SK-N-SH treated with all-trans-retinoic acid at 6 μM for 48 hours (cell line): ENCODE results near the gene FKBP11.
A peak's percentile ranks its signal among the peaks of the same experiment; 100 is the strongest.

ENCODE experiments used
- ATAC-seq: fragments of 200-7000 bp; cut with Tn5 transposase; 3 replicates; pipeline ENCODE4 v1.9.1; 2020; ENCODE audit warnings: mild to moderate bottlenecking, moderate library complexity
- ARNTL ChIP-seq: fragments of 450-650 bp; formaldehyde crosslinking; IDR thresholded peaks from 2 replicates; pipeline ENCODE4 v1.5.0; 2020; ENCODE audit warnings: low read depth, mild to moderate bottlenecking, moderate library complexity, borderline replicate concordance
- BACH2 ChIP-seq: fragments of 250-450 bp; sonication (Bioruptor Pico); IDR thresholded peaks from 2 replicates; pipeline ENCODE4 v1.9.0; 2021; ENCODE audit warnings: mild to moderate bottlenecking, borderline replicate concordance
- CSDC2 ChIP-seq: fragments of 250-450 bp; sonication (Bioruptor Pico); IDR thresholded peaks from 2 replicates; pipeline ENCODE4 v1.5.0; 2020; ENCODE audit warnings: mild to moderate bottlenecking, moderate library complexity
- ESRRG ChIP-seq: fragments of 250-450 bp; sonication (Bioruptor Pico); IDR thresholded peaks from 2 replicates; pipeline ENCODE4 v1.6.1; 2021; ENCODE audit warnings: mild to moderate bottlenecking
- GLIS3 ChIP-seq: fragments of 250-450 bp; sonication (Bioruptor Pico); IDR thresholded peaks from 2 replicates; pipeline ENCODE4 v1.5.0; 2020; ENCODE audit warnings: mild to moderate bottlenecking, moderate library complexity
- ISL1 ChIP-seq: fragments of 250-450 bp; sonication (Bioruptor Pico); IDR thresholded peaks from 2 replicates; pipeline ENCODE4 v2.1.2; 2022; ENCODE audit warnings: mild to moderate bottlenecking, moderate library complexity
- OSR1 ChIP-seq: fragments of 250-450 bp; sonication (Bioruptor Pico); IDR thresholded peaks from 2 replicates; pipeline ENCODE4 v1.8.0; 2022; ENCODE audit warnings: moderate library complexity, mild to moderate bottlenecking, inconsistent platforms
- PPARA ChIP-seq: fragments of 250-450 bp; sonication (Bioruptor Pico); IDR thresholded peaks from 2 replicates; pipeline ENCODE4 v1.5.0; 2020; ENCODE audit warnings: mild to moderate bottlenecking, borderline replicate concordance
- SNAI2 ChIP-seq: fragments of 250-450 bp; sonication (Bioruptor Pico); IDR thresholded peaks from 2 replicates; pipeline ENCODE4 v1.5.0; 2020; ENCODE audit warnings: mild to moderate bottlenecking, moderate library complexity
- TCF4 ChIP-seq: fragments of 250-450 bp; sonication (Bioruptor Pico); IDR thresholded peaks from 2 replicates; pipeline ENCODE4 v1.8.0; 2021; ENCODE audit warnings: mild to moderate bottlenecking, moderate library complexity, borderline replicate concordance
- TOX ChIP-seq: fragments of 250-450 bp; sonication (Bioruptor Pico); IDR thresholded peaks from 2 replicates; pipeline ENCODE4 v1.8.0; 2021; ENCODE audit warnings: mild to moderate bottlenecking, moderate library complexity, borderline replicate concordance
- ZC3H10 ChIP-seq: fragments of 250-450 bp; sonication (Bioruptor Pico); IDR thresholded peaks from 2 replicates; pipeline ENCODE4 v1.5.1; 2021; ENCODE audit warnings: mild to moderate bottlenecking, moderate library complexity
- ZFP3 ChIP-seq: fragments of 250-450 bp; sonication (Bioruptor Pico); IDR thresholded peaks from 2 replicates; pipeline ENCODE4 v1.5.0; 2020; ENCODE audit warnings: mild to moderate bottlenecking, moderate library complexity
- ZFP30 ChIP-seq: fragments of 450-650 bp; formaldehyde crosslinking; IDR thresholded peaks from 2 replicates; pipeline ENCODE4 v1.5.0; 2022; ENCODE audit warnings: mild to moderate bottlenecking, moderate library complexity
- ZNF565 ChIP-seq: fragments of 450-650 bp; formaldehyde crosslinking; conservative IDR thresholded peaks from 2 replicates; pipeline ENCODE4 v1.5.0; 2020; ENCODE audit warnings: low read depth, mild to moderate bottlenecking, moderate library complexity
- ZNF70 ChIP-seq: fragments of 450-650 bp; formaldehyde crosslinking; IDR thresholded peaks from 2 replicates; pipeline ENCODE4 v1.5.0; 2020; ENCODE audit warnings: mild to moderate bottlenecking, moderate library complexity
- TF ChIP-seq, protein P1 (sequence below): fragments of 250-450 bp; sonication (Bioruptor Pico); IDR thresholded peaks from 2 replicates; pipeline ENCODE4 v1.8.0; 2021; ENCODE audit warnings: low read depth, mild to moderate bottlenecking, moderate library complexity, borderline replicate concordance
- TF ChIP-seq, protein P2 (sequence below): fragments of 250-450 bp; sonication (Bioruptor Pico); IDR thresholded peaks from 2 replicates; pipeline ENCODE4 v1.5.0; 2020; ENCODE audit warnings: mild to moderate bottlenecking, moderate library complexity
- TF ChIP-seq, protein P3 (sequence below): fragments of 250-450 bp; sonication (Bioruptor Pico); IDR thresholded peaks from 2 replicates; pipeline ENCODE4 v1.8.0; 2020; ENCODE audit warnings: mild to moderate bottlenecking, moderate library complexity, borderline replicate concordance
- TF ChIP-seq, protein P4 (sequence below): fragments of 250-450 bp; sonication (Bioruptor Pico); IDR thresholded peaks from 2 replicates; pipeline ENCODE4 v1.5.1; 2021; ENCODE audit warnings: mild to moderate bottlenecking, moderate library complexity
- TF ChIP-seq, protein P5 (sequence below): fragments of 250-450 bp; sonication (Bioruptor Pico); IDR thresholded peaks from 2 replicates; pipeline ENCODE4 v1.5.1; 2020; ENCODE audit warnings: low read depth, mild to moderate bottlenecking, moderate library complexity

FKBP11 gene

DNA sequence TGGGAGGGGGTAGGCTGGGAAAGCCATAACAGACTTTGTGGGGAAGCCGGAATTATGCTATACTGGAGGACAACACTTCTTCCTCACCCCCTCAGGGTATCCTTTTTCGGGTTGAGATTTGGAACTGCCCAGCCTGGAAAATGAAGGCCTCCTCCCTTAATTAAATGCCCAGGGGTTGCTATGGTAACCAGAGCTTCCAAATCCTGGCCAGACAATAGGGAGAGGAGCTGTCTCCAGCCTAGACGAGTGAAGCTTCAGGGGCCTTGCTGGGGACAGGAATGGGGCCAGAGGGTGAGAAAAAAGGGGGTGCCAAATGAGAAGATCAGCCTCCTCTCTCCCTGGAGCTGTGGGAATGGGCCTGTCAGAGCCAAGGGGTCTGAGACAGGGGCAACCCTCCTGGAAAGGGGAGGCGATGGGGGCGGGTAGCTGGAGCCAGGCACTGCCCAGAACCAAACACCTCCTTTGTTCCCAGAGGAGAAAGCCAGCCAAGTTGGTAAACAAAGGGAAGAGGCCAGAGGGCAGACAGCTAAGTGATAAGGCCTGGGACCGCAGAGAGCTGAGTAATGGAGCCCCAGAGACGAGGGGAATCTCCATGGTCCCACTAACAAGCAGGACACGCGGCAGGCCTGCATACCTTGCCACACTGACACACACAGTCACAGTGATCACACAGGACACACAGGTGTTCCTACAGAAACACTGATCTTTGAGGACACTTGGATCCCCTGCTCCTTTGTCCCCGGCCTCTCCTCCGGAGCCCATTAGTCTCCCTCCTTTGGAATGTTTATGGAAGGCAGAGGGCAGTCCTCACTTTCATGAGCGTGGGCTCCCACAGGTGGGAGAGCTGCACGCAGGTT is 41.8 kb downstream of the FKBP11 start:
- peak; percentile 14; the same call in 2 of the 3 replicates for ATAC-seq
- TF ChIP-seq OSR1 (CRISPR knock-in tag) (no peak), ZC3H10 (CRISPR knock-in tag) (no peak), ZFP30 (CRISPR knock-in tag) (no peak), CSDC2 (CRISPR knock-in tag) (no peak), ZNF70 (CRISPR knock-in tag) (no peak), PPARA (CRISPR knock-in tag) (no peak), TOX (CRISPR knock-in tag) (no peak), GLIS3 (CRISPR knock-in tag) (no peak), SNAI2 (no peak), TCF4 (CRISPR knock-in tag) (no peak), ISL1 (CRISPR knock-in tag) (no peak), ARNTL (CRISPR knock-in tag) (no peak), ESRRG (CRISPR knock-in tag) (no peak), BACH2 (no peak), ZFP3 (CRISPR knock-in tag) (no peak)
- TF ChIP-seq, protein P1, sequence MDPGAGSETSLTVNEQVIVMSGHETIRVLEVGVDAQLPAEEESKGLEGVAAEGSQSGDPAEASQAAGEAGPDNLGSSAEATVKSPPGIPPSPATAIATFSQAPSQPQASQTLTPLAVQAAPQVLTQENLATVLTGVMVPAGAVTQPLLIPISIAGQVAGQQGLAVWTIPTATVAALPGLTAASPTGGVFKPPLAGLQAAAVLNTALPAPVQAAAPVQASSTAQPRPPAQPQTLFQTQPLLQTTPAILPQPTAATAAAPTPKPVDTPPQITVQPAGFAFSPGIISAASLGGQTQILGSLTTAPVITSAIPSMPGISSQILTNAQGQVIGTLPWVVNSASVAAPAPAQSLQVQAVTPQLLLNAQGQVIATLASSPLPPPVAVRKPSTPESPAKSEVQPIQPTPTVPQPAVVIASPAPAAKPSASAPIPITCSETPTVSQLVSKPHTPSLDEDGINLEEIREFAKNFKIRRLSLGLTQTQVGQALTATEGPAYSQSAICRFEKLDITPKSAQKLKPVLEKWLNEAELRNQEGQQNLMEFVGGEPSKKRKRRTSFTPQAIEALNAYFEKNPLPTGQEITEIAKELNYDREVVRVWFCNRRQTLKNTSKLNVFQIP (CRISPR knock-in tag), result no peak
- TF ChIP-seq, protein P2, sequence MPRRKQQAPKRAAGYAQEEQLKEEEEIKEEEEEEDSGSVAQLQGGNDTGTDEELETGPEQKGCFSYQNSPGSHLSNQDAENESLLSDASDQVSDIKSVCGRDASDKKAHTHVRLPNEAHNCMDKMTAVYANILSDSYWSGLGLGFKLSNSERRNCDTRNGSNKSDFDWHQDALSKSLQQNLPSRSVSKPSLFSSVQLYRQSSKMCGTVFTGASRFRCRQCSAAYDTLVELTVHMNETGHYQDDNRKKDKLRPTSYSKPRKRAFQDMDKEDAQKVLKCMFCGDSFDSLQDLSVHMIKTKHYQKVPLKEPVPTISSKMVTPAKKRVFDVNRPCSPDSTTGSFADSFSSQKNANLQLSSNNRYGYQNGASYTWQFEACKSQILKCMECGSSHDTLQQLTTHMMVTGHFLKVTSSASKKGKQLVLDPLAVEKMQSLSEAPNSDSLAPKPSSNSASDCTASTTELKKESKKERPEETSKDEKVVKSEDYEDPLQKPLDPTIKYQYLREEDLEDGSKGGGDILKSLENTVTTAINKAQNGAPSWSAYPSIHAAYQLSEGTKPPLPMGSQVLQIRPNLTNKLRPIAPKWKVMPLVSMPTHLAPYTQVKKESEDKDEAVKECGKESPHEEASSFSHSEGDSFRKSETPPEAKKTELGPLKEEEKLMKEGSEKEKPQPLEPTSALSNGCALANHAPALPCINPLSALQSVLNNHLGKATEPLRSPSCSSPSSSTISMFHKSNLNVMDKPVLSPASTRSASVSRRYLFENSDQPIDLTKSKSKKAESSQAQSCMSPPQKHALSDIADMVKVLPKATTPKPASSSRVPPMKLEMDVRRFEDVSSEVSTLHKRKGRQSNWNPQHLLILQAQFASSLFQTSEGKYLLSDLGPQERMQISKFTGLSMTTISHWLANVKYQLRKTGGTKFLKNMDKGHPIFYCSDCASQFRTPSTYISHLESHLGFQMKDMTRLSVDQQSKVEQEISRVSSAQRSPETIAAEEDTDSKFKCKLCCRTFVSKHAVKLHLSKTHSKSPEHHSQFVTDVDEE, result no peak
- TF ChIP-seq, protein P3, sequence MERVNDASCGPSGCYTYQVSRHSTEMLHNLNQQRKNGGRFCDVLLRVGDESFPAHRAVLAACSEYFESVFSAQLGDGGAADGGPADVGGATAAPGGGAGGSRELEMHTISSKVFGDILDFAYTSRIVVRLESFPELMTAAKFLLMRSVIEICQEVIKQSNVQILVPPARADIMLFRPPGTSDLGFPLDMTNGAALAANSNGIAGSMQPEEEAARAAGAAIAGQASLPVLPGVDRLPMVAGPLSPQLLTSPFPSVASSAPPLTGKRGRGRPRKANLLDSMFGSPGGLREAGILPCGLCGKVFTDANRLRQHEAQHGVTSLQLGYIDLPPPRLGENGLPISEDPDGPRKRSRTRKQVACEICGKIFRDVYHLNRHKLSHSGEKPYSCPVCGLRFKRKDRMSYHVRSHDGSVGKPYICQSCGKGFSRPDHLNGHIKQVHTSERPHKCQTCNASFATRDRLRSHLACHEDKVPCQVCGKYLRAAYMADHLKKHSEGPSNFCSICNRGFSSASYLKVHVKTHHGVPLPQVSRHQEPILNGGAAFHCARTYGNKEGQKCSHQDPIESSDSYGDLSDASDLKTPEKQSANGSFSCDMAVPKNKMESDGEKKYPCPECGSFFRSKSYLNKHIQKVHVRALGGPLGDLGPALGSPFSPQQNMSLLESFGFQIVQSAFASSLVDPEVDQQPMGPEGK (CRISPR knock-in tag), result no peak

DNA sequence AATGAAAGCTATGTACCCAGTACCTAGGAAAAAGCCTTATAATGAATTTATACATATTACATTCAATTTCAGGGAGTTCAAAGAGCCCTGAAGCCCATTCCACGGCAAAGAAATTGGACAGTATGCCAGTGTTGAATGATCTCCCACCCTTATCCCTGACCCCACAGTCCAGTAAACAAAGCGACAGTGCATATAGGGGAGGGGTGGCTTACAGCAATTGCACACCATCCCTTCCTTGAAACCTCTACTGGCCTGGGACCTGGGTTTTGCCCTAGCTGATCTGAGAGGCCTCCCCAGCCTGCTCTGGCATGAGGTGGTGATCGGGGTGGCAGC is 42.4 kb downstream of the FKBP11 start:
- TF ChIP-seq TCF4 (CRISPR knock-in tag), result no peak
- TF ChIP-seq ZC3H10 (CRISPR knock-in tag), result no peak
- TF ChIP-seq, protein P4, sequence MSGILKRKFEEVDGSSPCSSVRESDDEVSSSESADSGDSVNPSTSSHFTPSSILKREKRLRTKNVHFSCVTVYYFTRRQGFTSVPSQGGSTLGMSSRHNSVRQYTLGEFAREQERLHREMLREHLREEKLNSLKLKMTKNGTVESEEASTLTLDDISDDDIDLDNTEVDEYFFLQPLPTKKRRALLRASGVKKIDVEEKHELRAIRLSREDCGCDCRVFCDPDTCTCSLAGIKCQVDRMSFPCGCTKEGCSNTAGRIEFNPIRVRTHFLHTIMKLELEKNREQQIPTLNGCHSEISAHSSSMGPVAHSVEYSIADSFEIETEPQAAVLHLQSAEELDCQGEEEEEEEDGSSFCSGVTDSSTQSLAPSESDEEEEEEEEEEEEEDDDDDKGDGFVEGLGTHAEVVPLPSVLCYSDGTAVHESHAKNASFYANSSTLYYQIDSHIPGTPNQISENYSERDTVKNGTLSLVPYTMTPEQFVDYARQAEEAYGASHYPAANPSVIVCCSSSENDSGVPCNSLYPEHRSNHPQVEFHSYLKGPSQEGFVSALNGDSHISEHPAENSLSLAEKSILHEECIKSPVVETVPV (CRISPR knock-in tag), result no peak
- TF ChIP-seq, protein P1 (CRISPR knock-in tag), result no peak
- no peak for TF ChIP-seq OSR1 (CRISPR knock-in tag)
- TF ChIP-seq, protein P2, result no peak
- TF ChIP-seq, protein P3 (CRISPR knock-in tag), result no peak
- TF ChIP-seq BACH2, result no peak
- TF ChIP-seq, protein P5, sequence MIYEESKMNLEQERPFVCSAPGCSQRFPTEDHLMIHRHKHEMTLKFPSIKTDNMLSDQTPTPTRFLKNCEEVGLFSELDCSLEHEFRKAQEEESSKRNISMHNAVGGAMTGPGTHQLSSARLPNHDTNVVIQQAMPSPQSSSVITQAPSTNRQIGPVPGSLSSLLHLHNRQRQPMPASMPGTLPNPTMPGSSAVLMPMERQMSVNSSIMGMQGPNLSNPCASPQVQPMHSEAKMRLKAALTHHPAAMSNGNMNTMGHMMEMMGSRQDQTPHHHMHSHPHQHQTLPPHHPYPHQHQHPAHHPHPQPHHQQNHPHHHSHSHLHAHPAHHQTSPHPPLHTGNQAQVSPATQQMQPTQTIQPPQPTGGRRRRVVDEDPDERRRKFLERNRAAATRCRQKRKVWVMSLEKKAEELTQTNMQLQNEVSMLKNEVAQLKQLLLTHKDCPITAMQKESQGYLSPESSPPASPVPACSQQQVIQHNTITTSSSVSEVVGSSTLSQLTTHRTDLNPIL (CRISPR knock-in tag), result no peak
- no peak for TF ChIP-seq ZNF565 (CRISPR knock-in tag)
- no peak for TF ChIP-seq ZFP30 (CRISPR knock-in tag)
- ATAC-seq, result peak; percentile 13; the same call in 1 of the 3 replicates
